H54 (cell line): ENCODE results near the gene PTK7.

Experiments
- DNase-seq: peaks from one replicate; pipeline ENCODE4 v3.0.0; 2011; ENCODE audit warnings: low spot score, mixed read lengths; ENCODE audit not compliant: insufficient read length
- FAIRE-seq: peaks from 3 replicates; lab custom pipeline; 2011; peaks lifted over from hg19 to GRCh38; lab: Jason Lieb, UNC
- POLR2A ChIP-seq: IDR thresholded peaks from 2 replicates; pipeline ENCODE4 v1.6.1; 2011; ENCODE audit warnings: low read depth, mild to moderate bottlenecking, low read length

Gene PTK7

DNA sequence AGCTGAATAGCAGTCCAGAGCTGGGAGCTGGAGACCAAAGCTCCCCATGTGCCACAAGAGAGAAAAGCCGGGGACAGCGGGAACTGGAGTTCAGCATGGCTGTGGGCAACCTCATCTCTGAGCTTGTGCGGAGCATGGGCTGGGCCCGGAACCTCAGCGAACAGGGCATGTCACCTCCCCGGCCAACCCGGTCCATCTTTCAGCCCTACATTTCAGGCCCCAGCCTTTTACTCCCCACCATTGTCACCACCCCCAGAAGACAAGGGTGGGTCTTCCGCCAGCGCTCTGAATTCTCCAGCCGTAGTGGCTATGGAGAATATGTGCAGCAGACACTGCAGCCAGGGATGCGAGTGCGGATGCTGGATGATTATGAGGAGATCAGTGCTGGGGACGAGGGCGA lies 109.9 kb downstream of the PTK7 start:
- DNase-seq (no peak), FAIRE-seq (no peak)
- no peak for TF ChIP-seq POLR2A

DNA sequence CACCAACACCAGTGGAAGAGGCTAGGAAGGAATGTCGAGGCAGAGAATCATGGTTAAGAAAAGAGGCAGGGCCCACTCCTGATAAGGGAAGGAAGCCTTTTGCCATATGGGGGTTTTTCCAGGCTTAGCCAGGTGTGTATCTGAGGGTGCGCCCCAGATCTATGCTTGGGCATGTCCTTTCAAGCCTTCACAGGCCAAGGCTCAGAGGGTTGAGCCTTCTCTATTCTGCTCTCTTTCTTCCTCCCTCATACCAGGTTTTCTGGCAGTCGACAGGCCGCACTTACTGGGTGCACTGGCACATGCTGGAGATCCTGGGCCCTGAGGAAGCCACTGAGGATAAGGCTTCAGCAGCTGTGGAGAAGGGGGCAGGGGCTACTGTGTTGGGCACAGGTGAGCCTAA lies 110.6 kb downstream of the PTK7 start:
- no peak for TF ChIP-seq POLR2A
- DNase-seq: no peak
- FAIRE-seq: no peak

GRCh38 chr6:43187821-43188220 lies 111.7 kb downstream of the PTK7 start:
- FAIRE-seq (no peak), DNase-seq (no peak)
- no peak for TF ChIP-seq POLR2A

DNA sequence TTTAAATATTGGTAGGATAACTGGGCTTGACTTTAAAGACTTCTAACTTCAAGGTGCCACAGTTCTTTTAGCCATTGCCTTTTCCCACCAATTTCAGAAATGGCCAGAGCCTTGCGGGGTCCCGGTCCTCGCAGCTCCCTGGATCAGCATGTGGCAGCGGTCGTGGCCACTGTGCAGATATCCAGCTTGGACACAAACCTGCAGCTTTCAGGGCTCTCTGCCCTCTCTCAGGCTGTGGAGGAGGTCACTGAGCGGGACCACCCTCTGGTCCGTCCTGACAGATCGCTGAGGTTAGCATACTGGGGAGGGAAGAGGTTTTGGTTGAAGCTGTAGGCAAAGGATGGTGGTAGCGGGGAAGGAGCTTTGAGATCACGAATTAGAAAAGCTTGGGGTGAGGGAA lies 112.3 kb downstream of the PTK7 start:
- no peak for DNase-seq

DNA sequence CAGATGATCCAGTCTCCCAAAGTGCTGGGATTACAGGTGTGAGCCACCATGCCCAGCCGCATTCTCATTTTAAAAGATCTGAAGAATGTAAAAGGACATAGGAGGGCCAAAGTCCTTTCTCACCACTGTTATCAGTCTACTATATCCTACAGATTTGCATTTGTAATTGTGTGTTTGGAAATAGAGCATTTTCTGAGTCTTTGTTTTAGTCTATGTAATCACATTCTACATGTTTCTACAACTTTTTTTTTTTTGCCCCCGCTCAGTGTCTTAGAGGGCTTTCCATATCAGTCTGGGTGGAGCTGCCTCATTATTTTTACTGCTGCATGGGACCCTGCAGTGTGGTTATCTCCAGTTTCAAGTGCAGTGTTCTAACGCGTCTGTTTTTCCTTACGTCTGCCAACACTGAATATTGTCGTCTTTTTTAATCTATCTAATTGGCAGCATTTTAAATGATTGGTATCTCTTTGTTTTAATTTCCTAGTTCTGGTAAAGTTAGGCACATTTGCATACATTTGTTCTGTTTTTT lies 113.7 kb downstream of the PTK7 start:
- no peak for TF ChIP-seq POLR2A
- FAIRE-seq (no peak), DNase-seq (no peak)

More for the DNA sequence above, 112.3 kb downstream of the PTK7 start:
- TF ChIP-seq POLR2A: no peak
- no peak for FAIRE-seq

- no peak for TF ChIP-seq POLR2A
- no peak for DNase-seq
- no peak for FAIRE-seq
These were observed 116.8 kb downstream of the PTK7 start for GRCh38 chr6:43192911-43193310.

- DNase-seq: no peak
- FAIRE-seq: no peak
- TF ChIP-seq POLR2A: no peak
These were observed 117.8 kb downstream of the PTK7 start for GRCh38 chr6:43193929-43194328.

DNA sequence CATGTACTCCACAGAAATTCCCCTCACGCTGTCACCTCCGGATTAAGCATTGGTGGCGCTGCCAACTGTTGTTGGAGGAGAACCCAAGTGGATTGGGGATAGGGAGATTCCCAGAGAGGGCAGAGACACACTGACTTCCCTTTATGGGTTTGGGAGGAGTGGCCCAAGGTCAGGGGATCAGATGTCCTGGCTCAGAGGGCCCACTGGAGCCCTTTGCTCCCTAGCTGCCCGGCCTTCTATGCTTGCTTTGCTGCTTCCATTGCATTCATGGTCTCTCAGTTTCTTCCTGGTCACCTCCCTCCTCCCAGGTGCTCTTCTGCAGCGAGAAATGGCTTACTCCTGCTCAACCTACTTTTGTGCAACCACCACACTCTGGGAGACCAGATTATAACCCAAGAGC lies 120.2 kb downstream of the PTK7 start:
- FAIRE-seq: no peak
- TF ChIP-seq POLR2A: no peak
- DNase-seq: no peak

DNA sequence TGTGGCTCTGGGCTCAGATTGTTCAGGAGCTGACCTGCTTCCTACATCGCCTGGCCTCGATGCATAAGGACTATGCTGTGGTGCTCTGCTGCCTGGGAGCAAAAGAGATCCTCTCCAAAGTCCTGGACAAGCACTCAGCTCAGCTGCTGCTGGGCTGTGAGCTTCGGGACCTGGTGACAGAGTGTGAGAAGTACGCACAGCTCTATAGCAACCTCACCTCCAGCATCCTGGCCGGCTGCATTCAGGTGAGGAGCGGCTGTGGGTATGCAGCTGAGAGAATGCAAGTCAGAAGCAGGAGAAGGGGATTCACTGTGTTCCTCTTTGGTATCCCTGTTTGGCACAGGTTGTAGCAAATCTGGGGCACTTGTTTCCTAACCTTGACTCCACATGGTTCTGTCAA lies 123.8 kb downstream of the PTK7 start:
- no peak for TF ChIP-seq POLR2A
- no peak for DNase-seq
- no peak for FAIRE-seq

- no peak for TF ChIP-seq POLR2A
- no peak for FAIRE-seq
These were observed 124.4 kb downstream of the PTK7 start for GRCh38 chr6:43200541-43200940.

DNA sequence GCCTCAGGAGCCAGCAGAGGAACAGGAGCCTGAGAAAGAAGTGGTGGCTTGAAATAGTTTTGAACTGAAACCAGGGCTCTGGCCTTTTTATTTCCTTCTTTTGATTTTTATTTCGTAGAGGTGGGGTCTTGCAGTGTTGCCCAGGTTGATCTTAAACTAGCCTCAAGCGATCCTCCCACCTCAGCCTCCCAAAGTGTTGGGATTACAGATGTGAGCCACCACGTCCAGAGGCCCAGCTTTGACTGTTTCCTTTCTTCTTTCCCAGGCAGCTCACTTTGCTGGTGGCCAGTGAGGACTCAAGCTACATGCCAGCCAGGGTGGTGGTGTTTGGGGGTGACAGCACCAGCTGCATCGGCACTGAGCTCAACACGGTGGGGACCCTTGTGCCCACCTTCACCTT lies 126.3 kb downstream of the PTK7 start:
- TF ChIP-seq POLR2A: no peak
- FAIRE-seq: no peak

More at GRCh38 chr6:43200541-43200940, 124.4 kb downstream of the PTK7 start:
- DNase-seq: no peak

GRCh38 chr6:43203029-43203717 lies 127.1 kb downstream of the PTK7 start:
- TF ChIP-seq POLR2A: no peak
- no peak for DNase-seq
- no peak for FAIRE-seq

More for the DNA sequence above, 126.3 kb downstream of the PTK7 start:
- no peak for DNase-seq

DNA sequence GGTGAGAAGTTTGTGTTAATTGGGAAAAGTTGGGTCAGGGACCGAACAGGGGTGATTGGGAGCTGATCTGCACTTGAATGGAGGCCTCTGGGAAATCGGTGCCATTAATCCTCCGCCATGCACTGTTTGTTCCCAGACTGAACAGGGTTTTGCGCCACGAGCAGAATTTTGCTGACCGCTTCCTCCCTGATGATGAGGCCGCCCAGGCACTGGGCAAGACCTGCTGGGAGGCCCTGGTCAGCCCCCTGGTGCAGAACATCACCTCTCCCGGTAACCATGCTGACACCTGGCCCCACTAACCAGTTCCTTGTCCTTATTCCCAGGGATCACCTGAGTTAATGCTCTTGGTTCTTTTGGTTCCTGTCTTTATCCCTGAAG lies 127.6 kb downstream of the PTK7 start:
- no peak for DNase-seq
- TF ChIP-seq POLR2A: no peak

GRCh38 chr6:43204271-43205105 lies 128.4 kb downstream of the PTK7 start:
- no peak for DNase-seq
- no peak for TF ChIP-seq POLR2A
- FAIRE-seq: no peak

More for the DNA sequence above, 127.6 kb downstream of the PTK7 start:
- no peak for FAIRE-seq
